Heart right ventricle (tissue), 16 donors: ENCODE measurements around the gene FAM118B. TPM values are rescaled to one million over a fixed set of nuclear protein-coding genes. Genes with fewer than 3 reads are reported as not detected.

Experiments used
- ATAC-seq, 8 donors: fragments of 200-7000 bp; cut with Tn5 transposase; one replicate each; pipeline ENCODE4 v1.9.1; 2020; ENCODE audit warnings: mild to moderate bottlenecking in 8 of 8, moderate library complexity in 8 of 8, moderate number of reproducible peaks in 1 of 8
- DNase-seq, 2 donors: peaks; one replicate each; pipeline ENCODE4 v3.0.0-alpha.2; 2020
- H3K27ac ChIP-seq, 10 donors: fragments of 200-600 bp; sonication (generic) in 2 of 10; one replicate each; pipeline versions ENCODE4 v1.5.0 to v1.8.0; 2020 to 2022; ENCODE audit warnings: mild to moderate bottlenecking in 3 of 10
- H3K27me3 ChIP-seq, 7 donors: fragments of 200-600 bp; one replicate each; pipeline ENCODE4 v1.8.0; 2021 to 2022; ENCODE audit warnings: mild to moderate bottlenecking in 2 of 7
- H3K36me3 ChIP-seq, 9 donors: fragments of 200-600 bp; sonication (generic) in 1 of 9; one replicate each; pipeline versions ENCODE4 v1.5.0 to v1.8.0; 2020 to 2022; ENCODE audit warnings: mild to moderate bottlenecking in 2 of 9
- H3K4me1 ChIP-seq, 9 donors: fragments of 200-600 bp; sonication (generic) in 1 of 9; one replicate each; pipeline versions ENCODE4 v1.5.0 to v1.8.0; 2020 to 2022; ENCODE audit warnings: mild to moderate bottlenecking in 4 of 9
- H3K4me3 ChIP-seq, 10 donors: fragments of 200-600 bp; sonication (generic) in 2 of 10; one replicate each; pipeline versions ENCODE4 v1.5.0 to v1.8.0; 2020 to 2022; ENCODE audit warnings: mild to moderate bottlenecking in 7 of 10, moderate library complexity in 2 of 10
- H3K9me3 ChIP-seq, 11 donors: fragments of 200-600 bp in 10 of 11; sonication (generic) in 2 of 11; one replicate each; pipeline versions ENCODE4 v1.5.0 to v1.8.0; 2013 to 2022; ENCODE audit warnings: mild to moderate bottlenecking in 2 of 11, control low read depth in 1 of 11, moderate library complexity in 1 of 11
- CTCF ChIP-seq, 9 donors: fragments of 200-600 bp; sonication (generic) in 2 of 9; IDR thresholded peaks; one replicate each; pipeline versions ENCODE4 v1.5.0 to v1.8.0; 2021 to 2022; ENCODE audit warnings: antibody characterized with exemption in 9 of 9, mild to moderate bottlenecking in 5 of 9, moderate library complexity in 1 of 9
- WGBS, 2 donors: extraction: QIAGEN DNeasy Blood & Tissue Kit; methylation state at CpG; one replicate each; pipeline ENCODE4 v1.1.7; 2013; ENCODE audit warnings: inconsistent platforms in 1 of 2; 5-methylcytosine and 5-hydroxymethylcytosine counted together
- intact Hi-C, 10 donors: fragments of 100-400 bp; cut with DNase I; formaldehyde crosslinking; loops; one replicate each; pipeline versions ENCODE4 v1.11.1 to v1.14.2; 2022
- polyA plus RNA-seq, 2 donors: library from polyadenylated mRNA; stranded (reverse); fragments of 200-250 nt; gene quantifications; one replicate each; pipeline ENCODE4 v1.2.3, GENCODE V29; 2013
- total RNA-seq, 10 donors: library from RNA; stranded (reverse); fragmentation: NEBNext Ultra II Directional in 3 of 10; extraction: Animal tissue kit (Norgen Biotek cat#: 25700) in 3 of 10; gene quantifications; one replicate each; pipeline versions ENCODE4 v1.2.1 to v1.2.4, GENCODE V29; 2021 to 2023
- donor health status: Arrhythmogenic right ventricular cardiomyopathy.
- donor health status: ischemic (EF 13 %, LVEDD 7.1; RV severe dilation, severe dysfunction).
- donor health status: healthy with polysubstance abuse.
- donor health status: DM: no; HTN: yes; CAD: no.
- donor health status: DM: no; HTN: no; CAD: no.
- donor health status: ischemic (EF 25% LVEDD 6.9; RV normal size, moderate dysfunction).
- donor health status: ischemic (EF 25% LVEDD 5.7; RV mildly dilated, moderate dysfunction).
- donor health status: healthy.
- donor health status: DM: yes; HTN: yes; CAD: no.
- donor health status: Ischemic cardiomyopathy.
- donor health status: ischemic (EF 35%, LVEDD 5.7; RV mildly dilated, moderate dysfunction).
- donor health status: nonischemic (EF 11% LVEDD 7.7; RV severe dilation, severe dysfunction).
- donor health status: DM: yes; HTN: yes; CAD: no.
- donor health status: PGD.
- donor health status: ischemic (EF 29% LVEDD 5.4; RV normal size, mild dysfunction).
- donor health status: nonischemic (EF 23%, LVEDD 6.1; RV moderate dilation, normal function).

FAM118B gene
- total and polyA plus RNA-seq, 12 donors, result 7.6 to 52.8 (median 22.5) TPM

DNA sequence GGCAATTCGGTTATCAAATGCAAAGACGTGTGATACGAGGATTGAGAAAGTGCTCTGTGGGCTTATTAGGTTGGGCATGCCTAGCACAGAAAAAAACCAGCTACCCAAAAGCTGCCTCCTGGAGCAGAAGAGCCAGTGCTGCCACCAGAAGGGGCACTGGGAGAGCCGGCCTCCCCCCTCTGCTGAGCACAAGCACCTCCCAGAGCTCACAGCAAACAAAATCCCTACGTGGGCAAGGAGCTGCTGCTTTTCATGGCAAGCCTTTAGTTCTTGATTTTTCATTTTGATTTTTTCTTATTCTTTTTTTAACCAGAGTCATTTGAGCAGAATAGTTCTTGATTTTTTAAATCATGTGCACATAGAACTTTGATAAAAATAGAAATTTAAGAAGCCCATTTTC, 12.9 kb upstream of the FAM118B start:
- H3K4me1 ChIP-seq, result peaks cover 0 to 36% (median 15%) of the 10 kb centered on the region in 9 donors
- ATAC-seq (no peak), DNase-seq (no peak)
- H3K27me3 ChIP-seq, result no peaks in the 10 kb centered on the region
- H3K36me3 ChIP-seq, result peaks cover 0 to 92% (median 48%) of the 10 kb centered on the region in 9 donors
- no peak overlapping the region for H3K27ac ChIP-seq
- peaks cover 0 to 7% (median 0%) of the 10 kb centered on the region in 11 donors for H3K9me3 ChIP-seq
- TF ChIP-seq CTCF (IDR thresholded peaks at IDR 0.05), result no peak
- no peak overlapping the region for H3K4me3 ChIP-seq
- intact Hi-C loops, result loop anchor here in 7 of 10 donors (5.0 to 10.0 kb wide), 2 partner anchors 134 to 136 kb away; partner anchors contain the start of gene CDON (in 7 of the 7)
- 91 to 92% methylated on average over 5 of the region's 5 CpGs for WGBS, 2 donors

DNA sequence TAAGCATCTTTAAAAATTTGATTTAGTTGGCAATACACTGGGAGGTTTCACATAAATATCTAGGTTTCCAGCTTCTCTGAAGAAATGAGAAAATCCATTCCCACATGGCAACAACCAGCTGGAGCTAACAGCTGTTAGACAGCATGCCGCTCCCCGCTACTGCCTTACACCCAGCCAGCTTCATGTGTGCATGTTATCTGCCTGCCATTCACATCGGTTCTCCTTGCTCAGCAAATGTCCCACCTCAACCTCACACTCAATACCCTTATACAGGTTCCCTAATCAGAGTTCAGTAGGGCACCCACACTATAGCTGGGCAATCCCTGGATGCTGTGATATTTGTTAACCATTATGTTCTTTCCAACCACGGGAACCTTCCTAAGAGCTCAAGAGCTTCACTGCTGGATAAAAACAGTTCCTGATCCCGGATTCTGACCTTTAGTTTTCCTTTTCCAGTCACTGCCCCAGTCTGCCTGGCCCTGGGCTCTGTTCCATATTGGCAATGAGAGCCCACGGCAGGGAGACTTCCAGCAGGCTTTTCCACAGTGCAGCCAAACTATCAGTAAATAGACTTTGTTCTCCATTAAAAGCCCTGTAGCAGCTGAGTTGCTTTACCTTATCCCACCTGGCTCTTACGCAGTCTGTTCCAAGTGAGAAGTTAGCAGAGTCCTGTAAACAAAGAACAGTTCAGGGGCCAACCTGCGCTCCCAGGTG, 8.8 kb upstream of the FAM118B start:
- Histone ChIP-seq H3K27ac (peak overlapping the region in 9 of 10 donors; percentile 14 to 69 (median 63)), H3K9me3 (peaks cover 0 to under 1% (median 0%) of the 10 kb centered on the region in 11 donors), H3K4me1 (peaks cover 0 to 39% (median 18%) of the 10 kb centered on the region in 9 donors), H3K36me3 (peaks cover 0 to 100% (median 54%) of the 10 kb centered on the region in 9 donors), H3K27me3 (no peaks in the 10 kb centered on the region), H3K4me3 (no peak overlapping the region)
- WGBS, 2 donors, result 57 to 73% methylated on average over 8 of the region's 8 CpGs
- intact Hi-C loops, result no loop called here
- no peak for TF ChIP-seq CTCF (IDR thresholded peaks at IDR 0.05)
- ATAC-seq (peak; percentile 46 to 84 (median 78)), DNase-seq (peak in 1 of 2 donors; percentile 25)

- H3K4me1 ChIP-seq, result peaks cover 0 to 38% (median 18%) of the 10 kb centered on the region in 9 donors
- ATAC-seq (no peak), DNase-seq (no peak)
- no peaks in the 10 kb centered on the region for H3K27me3 ChIP-seq
- WGBS, 2 donors, result 96 to 97% methylated on average over 14 of the region's 14 CpGs
- intact Hi-C loops, result loop anchor here in 1 of 10 donors (5.0 kb wide), 1 partner anchor 578 kb away; the partner anchor contains the start of gene CHEK1
- H3K27ac ChIP-seq, result peak overlapping the region in 1 of 10 donors; percentile 15
- H3K4me3 ChIP-seq, result no peak overlapping the region
- no peak for TF ChIP-seq CTCF (IDR thresholded peaks at IDR 0.05)
- H3K9me3 ChIP-seq, result no peaks in the 10 kb centered on the region
- peaks cover 0 to 99% (median 53%) of the 10 kb centered on the region in 9 donors for H3K36me3 ChIP-seq
Observed at GRCh38 chr11:126205359-126205758, 6.2 kb upstream of the FAM118B start.

GRCh38 chr11:126207896-126208295, 3.7 kb upstream of the FAM118B start:
- TF ChIP-seq CTCF (IDR thresholded peaks at IDR 0.05), result no peak
- 95 to 100% methylated on average over 2 of the region's 2 CpGs for WGBS, 2 donors
- peaks cover 4 to 40% (median 24%) of the 10 kb centered on the region in 9 donors for H3K4me1 ChIP-seq
- ATAC-seq (no peak), DNase-seq (no peak)
- H3K36me3 ChIP-seq, result peaks cover 0 to 74% (median 38%) of the 10 kb centered on the region in 9 donors
- intact Hi-C loops, result loop anchor here in 1 of 10 donors (5.0 kb wide), 1 partner anchor 581 kb away; the partner anchor contains the start of gene CHEK1
- H3K4me3 ChIP-seq, result no peak overlapping the region
- H3K9me3 ChIP-seq, result no peaks in the 10 kb centered on the region
- no peaks in the 10 kb centered on the region for H3K27me3 ChIP-seq
- peak overlapping the region in 8 of 10 donors; percentile 37 to 71 (median 56) for H3K27ac ChIP-seq
